GF-D8 (cell line): ENCODE measurements around the gene GFOD1.
"Not testable (repeated sequence)": the region's sequence is repeated elsewhere in the genome, so short reads cannot be mapped to it uniquely, and the experiment has no call there.

Source experiments
- DNase-seq: peaks from one replicate; lab custom pipeline; 2025; lab: John Stamatoyannopoulos, UW

Gene GFOD1

GRCh38 chr6:13404228-13404891 is 83.0 kb downstream of the GFOD1 start:
- DNase-seq, result peak; percentile 97

GRCh38 chr6:13402711-13403110 is 84.7 kb downstream of the GFOD1 start:
- no peak for DNase-seq

DNA sequence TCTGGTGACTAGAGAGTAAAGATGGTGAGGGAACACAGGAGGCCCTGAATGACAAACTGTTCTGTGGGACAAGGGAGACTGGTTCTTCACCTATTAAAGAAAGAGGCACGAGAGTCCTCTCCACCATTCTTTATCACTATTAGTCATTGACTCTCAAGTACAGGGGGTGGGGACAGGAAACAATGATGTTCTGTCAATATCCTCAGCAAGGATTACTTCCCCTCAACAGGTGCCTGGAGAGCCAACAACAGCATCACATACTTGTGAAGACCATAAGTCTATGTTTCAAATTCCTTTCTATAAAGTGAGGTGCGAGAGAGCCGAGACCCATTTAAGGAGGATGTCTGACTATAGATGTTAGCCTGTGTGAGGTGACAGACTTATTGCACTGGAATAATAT is 86.6 kb downstream of the GFOD1 start:
- no peak for DNase-seq

- no peak for DNase-seq
Observed at GRCh38 chr6:13398421-13398994, 88.9 kb downstream of the GFOD1 start.

DNA sequence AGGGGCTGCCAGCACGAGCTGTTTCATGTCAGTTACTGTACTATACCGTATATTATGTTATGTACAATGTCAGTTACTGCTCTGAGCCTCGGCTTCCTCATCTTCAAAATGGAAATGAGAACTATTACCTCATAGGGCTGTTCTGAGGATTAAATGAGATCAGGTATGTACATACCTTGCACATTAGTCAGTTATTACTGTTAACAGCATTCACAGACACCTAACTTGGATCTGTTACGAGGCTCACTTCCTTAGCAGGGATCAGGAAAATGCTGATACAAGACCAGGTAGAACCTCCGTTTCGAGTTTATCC is 89.4 kb downstream of the GFOD1 start:
- no peak for DNase-seq

GRCh38 chr6:13397359-13398068 is 89.9 kb downstream of the GFOD1 start:
- DNase-seq, result no peak

DNA sequence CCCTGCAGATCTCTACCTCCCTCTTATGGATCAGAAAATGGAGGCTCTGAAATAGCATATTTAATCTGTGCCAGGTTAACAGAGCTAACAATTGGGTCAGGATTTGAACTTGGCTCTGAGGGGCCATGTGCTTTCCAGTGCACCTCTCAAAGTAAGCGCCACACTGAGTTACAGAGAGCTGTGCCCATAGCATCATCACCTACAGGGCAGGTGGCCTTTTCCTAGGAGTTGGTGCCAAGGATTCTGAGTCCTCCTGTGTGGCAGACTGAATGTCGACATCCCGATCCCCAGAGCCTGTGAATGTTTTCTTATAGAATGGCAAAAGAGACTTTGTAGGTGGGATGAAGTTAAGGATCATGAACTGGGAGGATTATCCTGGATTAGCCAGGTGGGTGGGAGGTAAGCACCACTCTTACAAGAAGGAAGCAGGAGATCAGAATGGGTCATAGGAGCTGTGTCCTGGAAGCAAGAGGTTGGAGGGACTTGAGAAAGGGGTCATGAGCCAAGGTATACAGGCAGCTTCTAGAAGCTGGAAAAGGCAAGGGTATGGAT is 91.1 kb downstream of the GFOD1 start:
- no peak for DNase-seq

DNA sequence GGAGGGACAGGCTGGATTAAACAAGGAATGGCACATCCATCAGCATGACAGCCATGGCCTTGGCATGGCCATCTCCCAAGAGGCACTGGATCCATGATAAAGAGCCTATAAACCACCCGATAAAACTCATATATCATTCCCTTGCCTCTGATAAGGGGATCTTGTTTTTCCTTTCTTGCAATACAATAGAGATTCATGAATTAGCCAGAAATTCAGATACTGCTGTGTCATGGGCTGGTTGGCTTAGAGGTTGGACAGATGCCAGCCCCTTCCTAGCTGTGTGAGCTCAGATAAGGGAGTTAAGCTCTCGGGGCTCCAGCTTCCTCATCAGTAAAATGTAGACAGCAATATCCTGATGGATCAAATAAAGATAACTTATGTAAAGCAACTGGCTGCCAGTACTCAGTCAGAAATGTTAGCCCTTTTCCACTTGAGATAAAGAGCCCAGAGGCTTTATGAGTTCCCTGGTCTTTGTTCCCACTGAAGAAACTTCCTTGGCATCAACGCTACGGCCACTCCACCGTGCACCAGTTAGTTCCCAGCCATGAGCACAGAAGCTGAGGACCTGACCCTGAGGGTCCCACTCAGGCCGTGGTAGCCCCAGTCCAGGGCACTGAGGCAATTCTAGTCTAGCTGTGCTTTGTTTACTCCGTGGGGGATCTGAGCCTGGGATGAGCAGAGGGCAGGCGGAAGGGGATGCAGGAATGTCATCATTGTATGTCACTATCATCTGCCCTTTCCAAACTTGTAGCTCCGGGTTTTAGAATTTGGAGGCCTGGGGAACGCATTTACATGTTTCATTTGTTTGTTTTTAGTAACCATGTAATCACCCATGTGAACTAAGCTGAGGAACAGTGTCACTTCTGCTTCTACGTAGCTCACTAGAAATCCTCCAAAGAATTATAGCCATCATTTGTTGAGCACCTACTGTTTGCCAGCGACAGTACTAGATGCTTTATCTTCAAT is 91.8 kb downstream of the GFOD1 start:
- DNase-seq, result peak; percentile 94

DNA sequence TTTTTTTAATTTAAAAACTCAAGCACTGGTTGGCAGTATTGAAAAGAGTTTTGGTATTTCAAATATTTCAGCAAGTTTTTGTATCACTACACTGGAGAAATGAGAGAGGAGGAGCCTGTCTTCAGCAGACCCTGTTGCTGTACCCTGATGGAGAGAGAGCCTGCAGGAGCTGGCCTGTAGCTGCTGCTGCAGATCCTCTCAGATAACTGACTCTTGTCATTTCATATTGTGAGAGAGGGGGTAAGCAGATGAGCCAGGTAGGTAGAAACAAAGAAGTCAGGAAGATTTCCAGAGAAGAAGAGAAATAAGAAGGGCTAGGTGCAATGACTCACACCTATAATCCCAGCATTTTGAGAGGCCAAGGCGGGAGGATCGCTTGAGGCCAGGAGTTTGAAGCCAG is 94.9 kb downstream of the GFOD1 start:
- DNase-seq, result no peak

- no peak for DNase-seq
Observed at GRCh38 chr6:13391537-13391936, 95.9 kb downstream of the GFOD1 start.

- DNase-seq, result no peak
Observed at GRCh38 chr6:13390658-13391057, 96.7 kb downstream of the GFOD1 start.

GRCh38 chr6:13389237-13389636 is 98.2 kb downstream of the GFOD1 start:
- DNase-seq, result not testable (repeated sequence)

DNA sequence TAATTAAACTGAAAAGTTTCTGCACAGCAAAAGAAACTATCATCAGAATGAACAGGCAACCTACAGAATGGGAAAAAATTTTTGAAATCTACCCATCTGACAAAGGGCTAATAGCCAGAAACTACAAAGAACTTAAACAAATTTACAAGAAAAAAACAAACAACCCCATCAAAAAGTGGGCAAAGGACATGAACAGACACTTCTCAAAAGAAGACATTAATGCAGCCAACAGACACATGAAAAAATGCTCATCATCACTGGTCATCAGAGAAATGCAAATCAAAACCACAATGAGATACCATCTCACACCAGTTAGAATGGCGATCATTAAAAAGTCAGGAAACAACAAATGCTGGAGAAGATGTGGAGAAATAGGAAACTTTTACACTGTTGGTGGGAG is 98.6 kb downstream of the GFOD1 start:
- not testable (repeated sequence) for DNase-seq

GRCh38 chr6:13384966-13385365 is 102.4 kb downstream of the GFOD1 start:
- DNase-seq, result no peak

DNA sequence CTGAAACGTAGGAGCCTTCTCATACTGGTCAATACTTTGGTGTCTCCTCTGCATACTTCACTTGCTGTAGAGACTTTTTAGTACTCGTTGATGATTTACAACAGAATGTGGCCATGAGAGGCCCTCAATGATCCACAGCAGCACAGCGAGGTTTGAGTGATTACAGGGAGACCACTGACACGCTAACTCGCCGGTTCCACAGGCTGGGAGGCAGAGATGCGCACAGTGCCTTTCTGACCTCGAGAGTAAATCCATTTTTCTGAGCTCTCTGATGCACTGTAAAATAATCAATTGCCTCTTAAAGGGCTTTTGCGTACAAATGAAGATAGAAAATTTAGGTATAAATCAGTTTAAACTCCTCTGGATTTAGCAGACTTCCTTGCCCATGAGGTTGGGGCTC is 102.9 kb downstream of the GFOD1 start:
- no peak for DNase-seq

DNA sequence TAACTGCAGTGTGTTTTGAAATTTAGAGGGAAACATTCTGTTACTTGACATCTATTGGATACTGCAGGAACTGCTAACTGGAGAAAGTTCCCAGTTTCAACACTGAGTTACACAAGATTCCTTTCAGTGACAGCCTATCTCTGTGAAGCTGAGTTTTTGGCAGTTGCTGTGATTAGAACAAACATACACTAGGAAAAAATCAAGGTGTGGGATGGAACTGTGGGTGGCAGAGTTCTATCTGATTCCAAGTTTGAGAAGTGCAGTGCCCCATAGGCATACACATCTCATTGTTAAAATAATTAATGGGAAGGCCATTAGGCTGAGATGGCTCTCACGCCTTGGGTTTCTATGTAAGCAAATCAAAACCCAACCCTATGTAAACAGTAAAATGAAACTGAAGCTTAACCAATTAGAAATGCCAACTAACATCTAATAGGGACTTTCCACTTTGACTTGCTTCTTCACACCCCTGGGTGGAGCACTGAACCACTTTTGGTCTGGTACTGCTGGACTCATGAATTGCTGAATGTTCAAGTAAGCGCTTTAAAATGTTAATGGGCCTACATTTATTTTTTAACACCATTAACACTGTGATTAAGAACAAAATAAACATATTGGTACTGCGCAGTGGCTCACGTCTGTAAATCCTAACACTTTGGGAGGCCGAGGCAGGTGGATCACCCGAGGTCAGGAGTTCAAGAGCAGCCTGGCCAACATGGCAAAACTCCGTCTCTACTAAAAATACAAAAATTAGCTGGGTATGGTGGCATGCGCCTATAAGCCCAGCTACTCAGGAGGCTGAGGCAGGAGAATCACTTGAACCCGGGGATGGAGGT is 103.9 kb downstream of the GFOD1 start:
- no peak for DNase-seq

GRCh38 chr6:13380761-13381160 is 106.6 kb downstream of the GFOD1 start:
- no peak for DNase-seq

DNA sequence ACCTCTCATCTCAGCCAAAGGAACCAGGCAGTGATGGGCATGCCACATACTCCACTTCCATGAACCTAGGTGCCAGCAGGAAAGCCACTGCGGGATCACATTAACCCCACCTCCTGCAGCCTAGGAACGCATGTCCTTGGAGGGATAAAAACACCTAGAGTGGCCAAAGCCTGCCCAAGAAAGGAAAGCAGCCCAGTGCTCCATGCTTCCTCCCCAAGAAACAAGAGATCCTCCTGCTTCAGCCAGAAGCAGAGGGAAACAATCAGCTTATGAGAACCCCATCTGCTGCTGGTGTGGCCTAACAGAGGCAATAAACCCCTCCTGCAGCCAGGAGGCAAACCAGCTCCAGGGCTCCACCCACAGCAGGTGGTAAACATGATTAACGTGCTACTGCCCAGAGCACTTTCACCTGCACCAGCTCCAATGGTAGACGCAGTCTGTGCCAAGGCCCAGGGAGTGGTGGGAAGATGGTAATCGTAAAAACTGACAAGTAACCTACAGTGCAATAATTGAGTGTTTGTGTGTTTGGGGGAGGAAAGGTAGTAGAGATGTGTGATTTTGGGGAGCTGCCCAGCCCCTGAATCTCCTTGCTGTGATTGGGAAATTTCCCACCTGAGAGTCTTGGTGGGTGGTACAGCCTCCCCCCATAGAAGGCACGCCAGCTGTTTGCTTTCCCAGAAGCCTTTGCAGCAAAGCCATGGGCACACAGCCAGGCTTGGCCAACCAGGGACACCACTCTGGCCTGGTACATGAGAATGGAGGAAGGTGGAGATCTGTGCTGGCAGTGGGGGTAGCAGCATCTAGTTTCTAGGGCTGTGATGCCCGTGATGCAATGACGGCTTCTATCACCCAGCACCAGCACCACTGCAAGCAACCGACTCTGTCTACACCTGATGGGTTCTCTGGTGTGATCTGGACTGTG is 108.5 kb downstream of the GFOD1 start:
- no peak for DNase-seq

GRCh38 chr6:13377054-13377758 is 110.2 kb downstream of the GFOD1 start:
- DNase-seq, result peak; percentile 22
